NCI-H1930 (cell line): Measurements from ENCODE around the gene CAMK2G.

Experiments
- DNase-seq, 2 experiments: peaks; one replicate each; lab custom pipeline; 2025; lab: John Stamatoyannopoulos, UW

The CAMK2G gene

GRCh38 chr10:73771722-73772280, 102.6 kb downstream of the CAMK2G start:
- DNase-seq, result peak; percentile 27 to 65

GRCh38 chr10:73769396-73769795, 105.0 kb downstream of the CAMK2G start:
- DNase-seq, result no peak

GRCh38 chr10:73768881-73769280, 105.5 kb downstream of the CAMK2G start:
- DNase-seq, result no peak

GRCh38 chr10:73765066-73765465, 109.3 kb downstream of the CAMK2G start:
- DNase-seq, result no peak

- no peak for DNase-seq
Observed at GRCh38 chr10:73763343-73763742, 111.0 kb downstream of the CAMK2G start.

- DNase-seq, result no peak
Observed at GRCh38 chr10:73762915-73763314, 111.4 kb downstream of the CAMK2G start.
